HL-60/S4 (cell line): ENCODE data around the gene RNF111.
"Not testable (repeated sequence)": the region's sequence is repeated elsewhere in the genome, so short reads cannot be mapped to it uniquely, and the experiment has no call there.

Experiments used
- in situ Hi-C: fragments of 300-500 bp; cut with MboI; formaldehyde crosslinking; loops from 2 replicates; pipeline ENCODE4 v1.14.3; 2022; ENCODE audit warnings: low sequenced_read_pairs

RNF111 gene

DNA sequence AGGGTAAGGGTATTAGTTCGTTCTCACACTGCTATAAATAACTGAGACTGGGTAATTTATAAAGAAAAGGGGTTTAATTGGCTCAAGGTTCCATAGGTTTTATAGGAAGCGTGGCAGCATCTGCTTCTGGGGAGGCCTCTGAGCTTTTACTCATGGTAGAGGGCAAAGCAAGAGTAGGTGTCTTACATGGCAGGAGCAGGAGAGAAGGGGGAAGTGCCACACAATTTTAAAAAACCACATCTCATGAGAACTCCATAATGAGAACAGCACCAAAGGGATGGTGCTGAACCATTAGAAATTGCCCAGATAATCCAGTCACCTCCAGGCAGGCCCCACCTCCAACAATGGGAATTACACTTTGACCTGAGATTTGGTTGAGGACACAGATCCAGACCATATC lies 12.2 kb downstream of the RNF111 start:
- in situ Hi-C loops, result no loop called here

DNA sequence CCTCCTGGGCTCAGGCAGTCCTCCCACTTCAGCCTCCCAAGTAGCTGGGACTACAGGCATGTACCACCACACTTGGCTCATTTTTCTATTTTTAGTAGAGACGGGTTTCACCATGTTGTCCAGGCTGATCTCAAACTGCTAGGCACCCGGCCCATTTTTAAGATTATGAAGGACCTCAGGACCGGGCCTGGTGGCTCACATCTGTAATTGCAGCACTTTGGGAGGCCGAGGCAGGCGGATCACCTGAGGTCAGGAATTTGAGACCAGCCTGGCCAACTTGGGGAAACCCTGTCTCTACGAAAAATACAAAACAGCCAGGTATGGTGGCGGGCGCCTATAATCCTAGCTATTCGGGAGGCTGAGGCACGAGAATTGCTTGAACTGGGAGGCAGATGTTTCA lies 12.8 kb downstream of the RNF111 start:
- in situ Hi-C loops, result not testable (repeated sequence)

DNA sequence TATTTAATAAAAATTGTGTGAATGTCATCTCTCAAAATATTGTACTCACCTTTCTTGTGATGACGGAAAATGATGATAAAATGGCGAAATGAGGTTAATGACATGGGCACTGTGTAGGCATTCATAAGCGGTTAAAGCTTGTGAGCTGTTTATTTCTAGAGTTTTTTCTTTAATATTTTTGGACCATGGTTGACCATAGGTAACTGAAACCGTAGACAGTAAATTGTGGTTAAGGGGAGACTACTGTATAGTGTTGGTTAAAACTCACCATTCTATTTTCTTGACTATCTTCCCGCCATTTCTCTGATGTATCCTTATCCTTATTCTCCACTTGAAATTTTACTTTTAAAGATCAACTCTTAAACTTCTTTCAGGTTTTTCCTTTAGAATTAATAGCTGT lies 14.5 kb downstream of the RNF111 start:
- in situ Hi-C loops, result no loop called here

DNA sequence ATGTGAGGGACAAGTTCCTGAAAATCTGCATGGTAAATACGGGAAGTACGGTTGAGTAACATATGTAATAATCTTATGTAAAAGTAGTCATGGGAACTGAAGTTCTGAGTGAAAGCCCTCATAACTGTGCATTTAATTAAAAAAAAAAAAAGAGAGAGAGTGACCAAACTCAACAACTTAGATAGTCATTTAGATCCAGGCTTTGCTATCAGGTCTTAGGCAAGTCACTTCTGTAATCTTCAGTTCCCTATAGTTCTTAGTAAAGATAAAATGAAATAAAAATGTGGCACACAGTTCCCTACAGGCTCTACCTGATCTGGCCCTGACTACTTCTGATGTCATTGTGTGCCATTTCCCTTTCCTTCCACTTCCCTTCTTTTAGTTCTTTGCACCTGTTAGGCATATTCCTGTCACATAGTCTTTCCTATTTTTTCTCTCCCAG lies 15.0 kb downstream of the RNF111 start:
- in situ Hi-C loops, result no loop called here

DNA sequence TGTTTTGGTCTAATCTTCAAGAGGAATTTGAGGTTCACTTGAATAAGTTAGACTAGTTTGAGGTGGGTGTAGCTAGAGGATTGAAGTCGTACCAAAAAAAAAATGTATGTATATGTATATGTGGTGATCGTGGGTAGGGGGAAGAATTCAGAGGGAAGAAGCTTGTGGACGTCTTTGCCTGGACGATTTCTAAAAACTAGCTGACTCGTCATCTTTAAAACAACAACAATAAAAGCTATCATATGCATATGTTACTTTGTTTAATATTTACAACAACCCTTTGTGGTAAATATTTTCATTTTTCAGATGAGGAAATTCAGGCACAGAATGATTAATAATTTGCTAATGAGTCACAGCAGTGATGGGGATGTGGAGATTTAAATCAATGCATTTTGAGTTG lies 18.1 kb downstream of the RNF111 start:
- in situ Hi-C loops, result no loop called here

DNA sequence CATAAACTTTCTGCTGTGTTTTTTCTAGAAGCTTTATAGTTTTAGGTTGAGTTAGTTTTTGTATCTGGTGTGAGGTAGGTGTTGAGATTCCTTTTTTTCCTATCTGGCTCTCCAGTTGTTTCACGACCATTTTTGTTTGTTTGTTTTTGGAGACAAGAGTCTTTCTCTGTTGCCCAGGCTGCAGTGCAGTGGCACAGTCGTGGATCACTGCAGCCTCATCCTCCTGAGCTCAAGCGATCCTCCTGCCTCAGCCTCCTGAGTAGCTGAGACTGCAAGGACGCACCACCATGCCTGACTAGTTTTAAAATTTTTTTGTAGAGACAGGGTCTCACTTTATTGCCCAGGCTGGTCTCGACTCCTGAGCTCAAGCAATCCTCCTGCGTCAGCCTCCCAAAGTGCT lies 20.6 kb downstream of the RNF111 start:
- in situ Hi-C loops, result no loop called here

DNA sequence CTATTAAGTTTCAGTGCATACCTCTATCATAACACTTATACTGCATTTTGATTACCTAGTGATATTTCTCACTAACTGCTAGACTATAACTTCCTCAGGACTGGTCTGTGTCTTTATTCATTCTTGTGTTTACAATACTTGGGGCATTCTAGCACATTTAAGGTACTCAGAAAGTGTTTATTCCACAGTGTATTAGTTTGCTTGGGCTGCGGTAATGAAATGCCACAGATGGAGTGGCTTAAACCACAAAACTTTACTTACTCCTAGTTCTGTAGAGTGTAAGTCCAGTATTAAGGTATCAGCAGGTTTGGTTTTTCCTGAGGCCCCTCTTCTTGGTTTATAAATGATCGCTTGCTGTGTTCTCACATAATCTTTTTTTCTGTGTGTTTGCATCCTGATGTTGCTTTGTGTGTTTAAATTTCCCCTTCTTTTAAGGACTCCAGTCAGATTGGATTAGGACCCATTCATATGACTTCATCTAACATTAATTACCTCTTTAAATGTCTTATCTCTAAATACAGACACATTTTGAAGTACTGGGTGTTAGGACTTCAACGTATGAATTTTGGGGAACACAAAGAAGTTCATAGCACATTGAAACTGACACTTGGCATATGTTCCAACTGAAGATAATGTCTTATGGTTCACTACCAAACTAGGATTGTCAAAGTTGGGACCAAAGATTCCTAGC lies 23.9 kb downstream of the RNF111 start:
- in situ Hi-C loops, result no loop called here

DNA sequence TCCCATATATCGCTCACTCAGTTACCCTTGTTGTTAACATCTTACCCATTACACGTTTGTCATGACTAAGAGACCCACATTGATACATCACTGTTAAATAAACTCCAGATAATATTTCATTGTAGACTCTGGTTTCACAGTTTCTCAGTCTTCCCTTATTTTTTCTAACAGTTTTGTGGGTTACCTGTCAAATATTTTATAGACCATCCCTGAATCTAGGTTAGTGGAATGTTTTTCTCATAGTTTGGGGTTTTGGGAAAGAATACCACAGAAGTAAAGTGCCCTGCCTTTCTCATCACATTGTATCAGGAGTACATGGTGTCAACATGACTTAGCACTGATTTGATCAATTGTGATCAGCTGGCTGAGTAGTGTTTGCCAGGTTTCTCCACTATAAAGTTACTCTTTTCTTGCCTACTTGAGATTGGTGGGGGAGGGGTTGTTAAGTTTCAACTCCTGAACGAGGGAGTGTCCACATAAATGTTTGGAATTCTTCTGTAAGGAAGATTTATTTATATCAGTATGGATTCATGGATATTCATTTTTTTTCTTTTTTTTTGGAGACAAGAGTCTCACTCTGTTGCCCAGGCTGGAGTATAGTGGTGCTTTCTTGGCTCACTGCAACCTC lies 25.9 kb downstream of the RNF111 start:
- in situ Hi-C loops, result no loop called here

DNA sequence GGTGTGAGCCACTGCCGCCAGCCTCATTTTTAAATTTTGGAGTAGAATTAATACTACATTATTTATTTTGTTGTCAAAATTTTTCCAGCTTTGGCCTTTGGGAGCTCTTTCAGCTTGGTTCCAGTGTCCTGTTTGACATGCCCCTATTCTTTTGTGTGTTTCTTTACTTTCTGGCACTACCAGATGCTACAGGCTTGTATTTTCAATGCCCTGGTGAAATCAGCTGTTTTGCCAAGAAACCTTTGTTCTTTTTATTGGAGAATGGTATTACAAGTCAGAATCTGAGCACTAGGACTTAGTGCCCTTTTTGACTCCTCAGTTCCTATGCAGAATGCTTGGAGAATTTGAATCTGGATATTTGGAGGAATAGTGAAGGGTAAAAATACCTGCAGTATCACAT lies 26.6 kb downstream of the RNF111 start:
- in situ Hi-C loops, result no loop called here

DNA sequence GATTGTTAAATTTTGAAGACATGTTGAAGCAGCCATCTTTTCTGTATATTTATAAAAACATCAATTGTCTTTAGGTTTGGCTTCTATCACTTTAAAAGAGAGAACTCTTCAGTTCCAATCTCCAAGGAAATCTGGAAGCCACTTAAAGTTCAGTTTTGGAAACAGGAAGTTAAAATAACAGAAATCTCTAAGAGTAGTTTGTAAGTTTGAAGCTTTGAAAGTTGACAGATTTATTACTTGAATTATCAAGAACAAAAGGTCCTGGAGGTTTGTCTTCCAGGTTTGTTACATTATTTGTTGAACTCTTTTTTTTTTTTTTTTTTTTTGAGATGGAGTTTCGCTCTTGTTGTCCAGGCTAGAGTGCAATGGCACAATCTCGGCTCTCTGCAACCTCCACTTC lies 30.0 kb downstream of the RNF111 start:
- in situ Hi-C loops, result no loop called here

DNA sequence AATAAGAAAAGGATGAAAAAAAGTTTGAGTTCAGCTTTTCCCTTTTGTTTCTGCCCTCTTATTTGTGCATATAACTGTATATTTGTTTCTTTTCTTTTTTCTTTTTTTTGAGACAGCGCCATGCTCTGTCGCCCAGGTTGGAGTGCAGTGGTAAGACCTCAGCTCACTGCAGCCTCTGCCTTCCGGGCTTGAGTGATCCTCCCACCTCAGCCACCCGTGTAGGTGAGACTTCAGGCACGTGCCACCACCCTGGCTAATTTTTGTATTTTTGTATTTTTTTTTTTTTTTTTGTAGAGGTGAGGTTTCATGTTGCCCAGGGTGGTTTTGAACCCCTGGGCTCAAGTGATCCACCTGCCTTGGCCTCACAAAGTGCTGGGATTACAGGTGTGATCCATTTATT lies 31.4 kb downstream of the RNF111 start:
- in situ Hi-C loops, result no loop called here

DNA sequence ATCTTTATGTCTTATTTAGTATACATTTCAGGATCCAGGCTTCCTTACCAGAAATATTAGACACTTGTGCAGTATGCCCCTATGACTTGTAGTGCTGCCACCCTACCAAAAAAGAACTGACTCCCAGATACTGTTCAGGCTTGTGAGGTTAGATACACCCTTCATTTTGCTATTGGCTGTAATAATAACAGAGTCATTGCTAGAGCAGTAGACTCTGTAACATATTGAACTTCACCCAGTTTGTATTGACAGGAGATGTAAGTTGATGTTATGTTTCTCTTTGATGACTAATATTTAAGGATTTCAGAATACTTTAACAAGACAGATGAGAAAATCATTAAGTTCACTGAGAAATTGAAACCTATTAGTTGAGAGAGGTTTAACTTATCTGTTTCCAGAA lies 32.9 kb downstream of the RNF111 start:
- in situ Hi-C loops, result no loop called here

DNA sequence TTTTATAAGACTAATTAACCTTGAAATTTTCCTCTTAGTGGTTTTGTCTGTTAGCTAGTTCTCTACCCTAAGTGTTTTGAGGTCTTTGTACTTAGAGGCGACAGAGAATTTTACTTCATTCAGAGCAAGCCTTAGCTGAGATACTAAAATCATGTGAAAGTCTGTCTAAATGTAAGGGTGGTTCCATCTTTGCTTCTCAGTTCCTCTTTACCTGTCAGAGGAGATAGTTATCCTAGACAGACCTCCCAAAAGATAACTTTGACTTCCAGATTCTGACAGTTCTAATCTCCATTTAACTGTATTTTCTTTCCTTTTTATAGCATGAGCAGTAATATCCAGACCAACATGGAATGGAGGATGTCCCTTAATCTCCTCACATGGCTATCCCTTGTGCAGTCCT lies 34.7 kb downstream of the RNF111 start:
- in situ Hi-C loops, result no loop called here

DNA sequence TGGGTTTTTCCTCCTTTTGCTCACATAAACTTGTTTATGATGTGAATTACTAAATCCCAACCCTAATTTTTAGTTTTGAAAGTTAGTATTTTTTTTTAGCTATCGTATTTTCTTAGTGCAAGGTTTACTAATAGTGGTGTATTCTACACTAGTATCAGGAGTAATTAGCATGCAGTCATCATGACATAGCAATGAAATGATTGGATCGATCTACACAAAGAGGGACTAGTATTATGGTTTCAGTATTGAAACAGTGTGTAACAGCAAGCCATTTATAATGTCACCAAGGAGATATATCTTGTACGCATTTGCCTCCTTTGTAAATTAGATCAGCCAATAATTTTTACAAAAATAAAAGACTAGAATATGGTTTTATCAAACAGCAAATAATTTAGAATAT lies 38.7 kb downstream of the RNF111 start:
- in situ Hi-C loops, result no loop called here

DNA sequence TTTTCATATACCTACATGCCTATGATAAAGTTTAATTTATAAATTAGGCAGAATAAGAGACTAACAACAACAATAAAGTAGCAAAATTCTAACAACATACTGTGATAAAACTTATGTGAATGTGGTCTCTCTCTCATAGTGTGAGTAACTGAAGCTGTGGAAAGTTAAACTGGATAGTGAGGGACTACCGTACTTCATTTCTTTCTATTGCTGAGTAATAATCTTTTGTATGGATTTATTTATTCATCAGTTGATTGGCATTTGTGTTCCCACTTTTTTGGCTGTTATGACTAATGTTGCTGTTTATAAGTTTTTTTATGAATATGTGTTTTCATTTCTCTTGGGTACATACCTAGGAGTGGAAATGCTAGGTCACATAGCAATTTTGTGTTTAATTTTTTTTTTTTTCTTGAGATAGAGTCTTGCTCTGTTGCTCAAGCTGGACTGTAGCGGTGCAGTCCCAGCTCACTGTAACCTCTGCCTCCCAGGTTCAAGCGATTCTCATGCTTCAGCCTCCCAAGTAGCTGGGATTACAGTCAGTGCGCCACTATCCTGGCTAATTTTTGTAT lies 41.0 kb downstream of the RNF111 start:
- in situ Hi-C loops, result no loop called here

DNA sequence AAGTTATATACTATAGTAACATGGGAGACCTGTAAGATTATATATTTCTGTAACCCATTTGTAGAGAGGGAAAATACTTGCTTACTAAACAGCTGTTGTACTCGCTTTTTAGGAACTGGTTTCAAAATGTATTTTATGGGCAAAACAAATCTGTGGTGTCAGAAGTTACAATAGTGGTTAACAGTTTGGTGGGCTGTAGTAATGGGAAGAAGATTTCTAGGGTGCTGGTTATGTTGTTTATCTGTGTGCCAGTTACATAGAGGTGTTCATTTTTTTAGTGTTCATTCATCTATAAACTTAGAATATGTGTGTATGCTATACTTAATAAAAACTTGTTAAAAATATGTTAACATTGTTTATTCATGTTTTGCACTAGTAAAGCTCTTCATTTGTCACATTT lies 42.1 kb downstream of the RNF111 start:
- in situ Hi-C loops, result no loop called here

DNA sequence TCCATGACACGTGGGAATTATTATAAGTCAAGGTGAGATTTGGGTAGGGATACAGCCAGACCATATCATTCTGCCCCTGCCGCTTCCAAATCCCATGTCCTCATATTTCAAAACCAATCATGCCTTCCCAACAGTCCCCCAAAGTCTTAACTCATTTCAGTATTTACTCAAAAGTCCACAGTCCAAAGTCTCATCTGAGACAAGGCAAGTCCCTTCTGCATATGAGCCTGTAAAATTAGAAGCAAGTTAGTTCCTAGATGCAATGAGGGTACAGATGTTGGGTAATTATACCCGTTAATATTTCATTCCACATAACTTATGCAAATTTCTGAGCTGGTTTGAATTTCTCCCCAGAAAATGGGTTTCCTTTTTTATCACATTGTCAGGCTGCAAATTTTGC lies 47.7 kb downstream of the RNF111 start:
- in situ Hi-C loops, result no loop called here

DNA sequence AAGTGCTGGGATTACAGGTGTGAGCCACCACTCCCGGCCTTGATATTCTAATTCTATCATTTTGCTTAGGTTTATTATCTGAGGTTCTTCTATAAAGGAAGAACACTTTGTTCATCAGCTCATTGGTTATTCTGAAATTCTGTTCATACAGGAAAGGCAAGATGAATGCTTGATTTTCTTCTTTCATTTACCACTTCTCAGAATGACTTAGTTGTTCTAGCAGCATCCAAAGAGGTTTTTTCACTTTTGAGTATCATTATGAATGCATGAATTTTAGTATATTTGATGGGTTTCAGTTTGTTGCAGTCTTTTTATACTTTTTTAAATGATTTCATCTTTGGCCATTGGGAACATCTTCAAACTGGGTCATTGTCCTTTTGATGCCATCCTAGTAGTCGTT lies 51.8 kb downstream of the RNF111 start:
- in situ Hi-C loops, result no loop called here

DNA sequence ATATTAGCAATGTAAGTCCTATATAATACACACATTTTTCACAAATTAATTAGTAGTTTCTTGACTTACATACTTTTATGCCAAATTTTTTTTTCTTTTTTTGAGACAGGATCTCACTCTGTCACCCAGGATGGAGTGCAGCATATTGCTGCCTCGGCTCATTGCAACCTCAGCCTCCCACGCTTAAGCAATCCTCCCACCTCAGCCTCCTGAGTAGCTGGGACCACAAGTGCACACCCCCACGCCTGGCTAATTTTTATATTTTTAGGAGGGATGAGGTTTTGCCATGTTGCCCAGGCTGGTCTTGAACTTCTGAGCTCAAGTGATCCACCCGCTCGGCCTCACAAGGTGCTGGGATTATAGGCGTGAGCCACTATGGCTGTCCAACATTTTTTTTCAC lies 54.6 kb downstream of the RNF111 start:
- in situ Hi-C loops, result no loop called here

DNA sequence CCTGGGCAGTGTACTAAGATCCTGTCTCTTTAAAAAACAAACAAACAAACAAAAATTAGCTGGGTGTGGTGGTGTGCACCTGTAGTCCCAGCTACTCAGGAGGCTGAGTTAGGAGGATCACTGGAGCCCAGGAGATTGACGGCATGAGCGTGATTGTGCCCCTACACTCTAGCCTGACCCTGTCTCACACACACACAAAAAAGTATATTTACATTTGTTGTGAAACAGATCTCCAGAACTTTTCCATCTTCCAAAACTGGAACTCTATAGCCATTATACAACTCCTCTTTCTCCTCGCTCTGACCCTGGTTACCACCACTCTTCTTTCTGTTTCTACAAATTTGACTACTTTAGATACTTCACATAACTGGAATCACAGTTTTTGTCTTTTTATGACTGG lies 61.4 kb downstream of the RNF111 start:
- in situ Hi-C loops, result no loop called here

DNA sequence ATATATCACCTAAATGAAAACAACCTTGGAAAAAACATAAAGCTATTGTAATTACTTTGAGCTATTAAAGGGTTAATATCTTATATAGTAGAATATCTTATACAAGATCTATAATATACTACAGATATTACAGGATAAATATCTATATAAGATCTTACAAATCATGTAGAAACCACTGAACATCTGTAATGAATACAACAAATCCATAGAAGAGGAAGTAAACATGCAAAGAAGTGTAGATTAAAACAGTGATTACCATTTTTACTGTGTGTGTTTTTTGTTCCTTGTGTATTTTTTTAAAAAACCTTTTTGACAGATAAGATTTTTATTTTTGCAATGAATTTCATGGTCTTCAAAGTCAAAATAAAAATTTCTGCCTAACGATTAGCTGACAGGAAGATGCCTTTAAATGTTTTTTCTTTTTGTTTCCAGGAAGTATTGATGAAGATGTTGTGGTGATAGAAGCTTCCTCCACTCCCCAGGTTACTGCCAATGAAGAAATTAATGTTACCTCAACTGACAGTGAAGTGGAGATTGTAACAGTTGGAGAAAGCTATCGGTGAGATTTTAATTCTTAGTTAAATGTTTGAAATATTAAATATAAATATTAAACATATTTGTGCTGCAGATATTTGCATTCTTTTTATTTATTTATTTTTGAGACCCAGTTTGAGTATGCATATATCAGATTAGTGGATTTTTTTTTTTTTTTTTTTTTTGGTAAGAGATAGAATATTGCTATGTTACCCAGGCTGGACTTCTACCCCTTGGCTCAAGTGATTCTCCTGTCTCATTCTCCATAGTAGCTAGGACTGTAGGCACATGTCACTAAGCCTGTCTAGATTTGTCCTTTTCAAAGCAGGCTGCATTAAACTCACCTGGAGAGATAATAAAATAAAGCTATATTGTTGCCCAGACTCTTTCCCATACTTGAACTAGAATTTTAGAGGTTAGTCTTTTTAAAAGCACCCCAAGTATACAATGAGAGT lies 64.7 kb downstream of the RNF111 start:
- in situ Hi-C loops, result no loop called here
